Immature natural killer cell (primary cell): ENCODE results near the gene CCR9. TPM values are rescaled to one million over a fixed set of nuclear protein-coding genes. Genes with fewer than 3 reads are reported as not detected.

Experiments
- DNase-seq, 3 donors: peaks; one replicate each; pipeline ENCODE4 v3.0.0; 2022; ENCODE audit warnings: mixed read lengths in 1 of 3
- H3K27ac Mint-ChIP-seq, 6 donors: one replicate each; pipeline ENCODE4 v1.8.0; 2020; ENCODE audit warnings: mixed read lengths in 6 of 6, mild to moderate bottlenecking in 5 of 6, inconsistent platforms in 4 of 6, moderate library complexity in 3 of 6
- H3K27me3 Mint-ChIP-seq, 3 donors: one replicate each; pipeline ENCODE4 v1.8.0; 2020 to 2021; ENCODE audit warnings: low read depth in 3 of 3, mild to moderate bottlenecking in 3 of 3, mixed read lengths in 3 of 3, moderate library complexity in 3 of 3, inconsistent platforms in 1 of 3
- H3K36me3 Mint-ChIP-seq, 3 donors: one replicate each; pipeline ENCODE4 v1.8.0; 2020; ENCODE audit warnings: mixed read lengths in 3 of 3, inconsistent platforms in 2 of 3, mild to moderate bottlenecking in 2 of 3
- H3K4me1 Mint-ChIP-seq, 2 donors: one replicate each; pipeline ENCODE4 v1.8.0; 2020; ENCODE audit warnings: inconsistent platforms in 2 of 2, mild to moderate bottlenecking in 2 of 2, mixed read lengths in 2 of 2, moderate library complexity in 1 of 2
- H3K4me3 Mint-ChIP-seq, 5 donors: one replicate each; pipeline ENCODE4 v1.8.0; 2020; ENCODE audit warnings: mild to moderate bottlenecking in 5 of 5, mixed read lengths in 5 of 5, inconsistent platforms in 3 of 5, moderate library complexity in 3 of 5
- H3K9me3 Mint-ChIP-seq, 6 donors: one replicate each; pipeline ENCODE4 v1.8.0; 2020; ENCODE audit warnings: mild to moderate bottlenecking in 6 of 6, mixed read lengths in 6 of 6, inconsistent platforms in 4 of 6, moderate library complexity in 3 of 6
- polyA plus RNA-seq, 3 donors: library from polyadenylated mRNA; unstranded; fragments of 300-500 nt; fragmentation: Illumina TruSeq; gene quantifications; one replicate each; pipeline ENCODE4 v1.2.3, GENCODE V29; 2021

CCR9 gene
- polyA plus RNA-seq, 3 donors from 2014 or later, result not detected

GRCh38 chr3:45904931-45905330 is 18.6 kb downstream of the CCR9 start:
- H3K27ac Mint-ChIP-seq, result peak overlapping the region in 2 of 6 donors; percentile 12 to 52

GRCh38 chr3:45905755-45906154 is 19.4 kb downstream of the CCR9 start:
- Mint-ChIP-seq H3K4me1 (peaks cover 40 to 63% of the 10 kb centered on the region in 2 donors), H3K27ac (no peak overlapping the region), H3K36me3 (peaks cover 35 to 46% (median 41%) of the 10 kb centered on the region in 3 donors)

More at GRCh38 chr3:45904931-45905330, 18.6 kb downstream of the CCR9 start:
- peaks cover 0 to 7% (median 2%) of the 10 kb centered on the region in 3 donors for H3K27me3 Mint-ChIP-seq
- H3K36me3 Mint-ChIP-seq, result peaks cover 30 to 41% (median 35%) of the 10 kb centered on the region in 3 donors
- H3K4me1 Mint-ChIP-seq, result peaks cover 33 to 56% of the 10 kb centered on the region in 2 donors
- H3K4me3 Mint-ChIP-seq, result peak overlapping the region in 1 of 5 donors; percentile 29
- no peak for DNase-seq
- H3K9me3 Mint-ChIP-seq, result no peaks in the 10 kb centered on the region

GRCh38 chr3:45906681-45907407 is 20.5 kb downstream of the CCR9 start:
- DNase-seq, result no peak
- Mint-ChIP-seq H3K27ac (peak overlapping the region in 3 of 6 donors; percentile 31 to 94 (median 85)), H3K4me1 (peaks cover 51 to 65% of the 10 kb centered on the region in 2 donors), H3K4me3 (peak overlapping the region in 2 of 5 donors; percentile 84 to 89), H3K9me3 (no peaks in the 10 kb centered on the region), H3K36me3 (peaks cover 32 to 43% (median 38%) of the 10 kb centered on the region in 3 donors), H3K27me3 (peaks cover 0 to 9% (median 7%) of the 10 kb centered on the region in 3 donors)

More at GRCh38 chr3:45905755-45906154, 19.4 kb downstream of the CCR9 start:
- Mint-ChIP-seq H3K9me3 (no peaks in the 10 kb centered on the region), H3K4me3 (no peak overlapping the region), H3K27me3 (peaks cover 0 to 9% (median 6%) of the 10 kb centered on the region in 3 donors)
- DNase-seq, result no peak

DNA sequence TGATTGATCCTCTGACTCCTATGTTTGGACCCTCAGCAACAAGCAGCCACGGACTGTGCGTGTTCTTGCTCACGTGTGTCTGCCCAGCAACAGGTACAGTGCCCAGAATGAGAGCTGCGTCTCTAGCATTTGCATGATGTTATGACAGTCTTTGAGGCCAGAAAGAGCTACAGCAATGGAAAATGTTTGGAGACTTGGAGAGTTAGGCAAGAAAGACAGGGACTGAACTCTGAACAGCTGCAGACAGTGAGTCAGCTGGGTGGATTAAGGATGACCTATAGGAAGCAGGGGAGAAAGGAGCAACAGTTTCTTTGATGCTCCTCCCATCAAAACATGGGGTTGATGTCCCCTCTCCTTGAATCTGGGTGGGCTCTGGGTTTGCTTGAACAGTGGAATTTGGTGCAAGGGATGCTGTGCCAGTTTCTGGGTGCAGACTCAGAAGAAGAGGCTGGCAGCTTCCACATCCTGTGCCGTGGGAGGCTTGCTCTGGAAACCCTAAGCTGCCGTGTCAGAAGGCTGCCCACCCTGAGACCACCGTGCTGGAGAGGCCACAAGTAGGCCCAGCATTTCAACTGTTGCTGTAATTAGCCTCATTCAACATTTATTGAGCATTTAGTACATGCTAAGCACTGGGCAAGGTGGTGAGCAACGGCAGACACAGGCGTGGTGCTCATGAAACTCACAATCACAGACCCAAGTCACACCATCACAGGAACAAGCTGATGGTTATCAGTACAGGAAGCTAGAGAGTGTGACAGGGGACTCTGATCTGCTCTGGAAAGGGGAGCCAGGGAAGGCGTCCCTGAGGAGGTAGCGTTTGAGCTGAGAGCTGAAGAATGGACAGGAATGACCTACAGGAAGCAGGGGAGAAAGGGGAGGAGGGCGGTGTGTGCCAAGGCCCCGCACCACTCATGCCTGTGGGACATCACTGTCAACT is 21.7 kb downstream of the CCR9 start:
- peaks cover 0 to 9% (median 7%) of the 10 kb centered on the region in 3 donors for H3K27me3 Mint-ChIP-seq

GRCh38 chr3:45908761-45909160 is 22.4 kb downstream of the CCR9 start:
- Mint-ChIP-seq H3K4me1 (peaks cover 67 to 82% of the 10 kb centered on the region in 2 donors), H3K9me3 (no peaks in the 10 kb centered on the region), H3K4me3 (peak overlapping the region in 4 of 5 donors; percentile 44 to 89 (median 76)), H3K27me3 (peaks cover 0 to 9% (median 7%) of the 10 kb centered on the region in 3 donors), H3K27ac (peak overlapping the region in 5 of 6 donors; percentile 36 to 94 (median 75)), H3K36me3 (peaks cover 33 to 42% (median 37%) of the 10 kb centered on the region in 3 donors)
- DNase-seq, result no peak

More for the DNA sequence above, 21.7 kb downstream of the CCR9 start:
- peaks cover 60 to 75% of the 10 kb centered on the region in 2 donors for H3K4me1 Mint-ChIP-seq
- DNase-seq, result peak; percentile 38 to 44 (median 40)
- H3K4me3 Mint-ChIP-seq, result peak overlapping the region; percentile 31 to 89 (median 67)
- H3K36me3 Mint-ChIP-seq, result peaks cover 33 to 42% (median 37%) of the 10 kb centered on the region in 3 donors
- no peaks in the 10 kb centered on the region for H3K9me3 Mint-ChIP-seq
- H3K27ac Mint-ChIP-seq, result peak overlapping the region in 5 of 6 donors; percentile 46 to 94 (median 75)

DNA sequence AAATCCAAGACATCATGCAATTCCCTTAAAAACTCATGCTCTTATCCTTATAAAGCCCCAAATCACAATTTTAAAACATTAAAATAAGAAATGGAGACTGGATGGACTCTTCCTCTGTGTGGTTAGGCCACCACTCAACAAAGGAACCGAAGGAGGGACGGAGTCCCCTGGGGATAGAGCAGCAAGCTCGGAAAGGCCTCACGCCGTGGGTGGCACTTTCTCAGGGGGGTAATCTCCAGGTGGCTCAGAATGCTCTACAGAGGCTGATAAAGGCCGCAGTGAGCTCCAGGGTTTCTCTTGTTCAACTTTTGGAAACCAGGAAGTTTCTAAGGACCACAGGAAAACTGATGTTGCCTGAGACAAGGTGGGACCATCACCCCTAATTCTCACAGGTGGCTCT is 23.2 kb downstream of the CCR9 start:
- H3K36me3 Mint-ChIP-seq, result peaks cover 33 to 42% (median 37%) of the 10 kb centered on the region in 3 donors
- H3K27me3 Mint-ChIP-seq, result peaks cover 0 to 9% (median 7%) of the 10 kb centered on the region in 3 donors
- no peak for DNase-seq
- H3K4me1 Mint-ChIP-seq, result peaks cover 75 to 89% of the 10 kb centered on the region in 2 donors
- peak overlapping the region in 2 of 5 donors; percentile 68 to 73 for H3K4me3 Mint-ChIP-seq
- H3K27ac Mint-ChIP-seq, result peak overlapping the region in 4 of 6 donors; percentile 38 to 94 (median 80)
- no peaks in the 10 kb centered on the region for H3K9me3 Mint-ChIP-seq

DNA sequence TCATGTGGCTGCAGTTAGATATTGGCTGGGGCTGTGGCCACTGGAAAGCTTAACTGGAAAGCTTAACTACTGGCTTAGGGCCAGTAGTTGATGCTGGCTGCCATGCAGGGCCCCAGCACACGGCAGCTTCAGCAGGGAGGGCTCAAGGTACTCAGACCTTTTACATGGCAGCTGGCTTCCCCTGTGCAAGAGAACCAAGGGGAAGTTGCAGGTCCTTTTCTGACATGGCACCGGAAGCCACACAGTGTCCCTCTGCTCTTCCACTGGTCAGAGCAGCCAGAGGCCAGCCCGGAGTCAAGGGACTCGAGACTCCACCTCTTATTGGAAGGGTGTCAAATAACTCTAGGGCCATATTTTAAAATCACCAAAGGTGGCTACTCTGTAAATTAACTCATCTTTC is 24.5 kb downstream of the CCR9 start:
- Mint-ChIP-seq H3K4me1 (peaks cover 85 to 93% of the 10 kb centered on the region in 2 donors), H3K4me3 (peak overlapping the region in 3 of 5 donors; percentile 50 to 73 (median 72)), H3K27me3 (peaks cover 2 to 16% (median 15%) of the 10 kb centered on the region in 3 donors), H3K36me3 (peaks cover 24 to 34% (median 32%) of the 10 kb centered on the region in 3 donors), H3K27ac (peak overlapping the region; percentile 28 to 94 (median 64)), H3K9me3 (no peaks in the 10 kb centered on the region)
- DNase-seq, result no peak

- Mint-ChIP-seq H3K27me3 (peaks cover 2 to 21% (median 16%) of the 10 kb centered on the region in 3 donors), H3K9me3 (no peaks in the 10 kb centered on the region), H3K4me3 (peak overlapping the region; percentile 25 to 73 (median 50)), H3K4me1 (peaks cover 91 to 98% of the 10 kb centered on the region in 2 donors), H3K36me3 (peaks cover 22 to 33% (median 32%) of the 10 kb centered on the region in 3 donors), H3K27ac (peak overlapping the region; percentile 60 to 94 (median 78))
- peak; percentile 31 to 39 (median 39) for DNase-seq
Measured at GRCh38 chr3:45911511-45912226, 25.3 kb downstream of the CCR9 start.

GRCh38 chr3:45912435-45912834 is 26.1 kb downstream of the CCR9 start:
- Mint-ChIP-seq H3K9me3 (no peaks in the 10 kb centered on the region), H3K4me3 (peak overlapping the region; percentile 25 to 73 (median 50)), H3K27me3 (peaks cover 2 to 22% (median 16%) of the 10 kb centered on the region in 3 donors), H3K36me3 (peaks cover 17 to 30% (median 28%) of the 10 kb centered on the region in 3 donors), H3K4me1 (peaks cover 93 to 98% of the 10 kb centered on the region in 2 donors), H3K27ac (peak overlapping the region in 5 of 6 donors; percentile 8 to 94 (median 84))
- DNase-seq, result no peak

DNA sequence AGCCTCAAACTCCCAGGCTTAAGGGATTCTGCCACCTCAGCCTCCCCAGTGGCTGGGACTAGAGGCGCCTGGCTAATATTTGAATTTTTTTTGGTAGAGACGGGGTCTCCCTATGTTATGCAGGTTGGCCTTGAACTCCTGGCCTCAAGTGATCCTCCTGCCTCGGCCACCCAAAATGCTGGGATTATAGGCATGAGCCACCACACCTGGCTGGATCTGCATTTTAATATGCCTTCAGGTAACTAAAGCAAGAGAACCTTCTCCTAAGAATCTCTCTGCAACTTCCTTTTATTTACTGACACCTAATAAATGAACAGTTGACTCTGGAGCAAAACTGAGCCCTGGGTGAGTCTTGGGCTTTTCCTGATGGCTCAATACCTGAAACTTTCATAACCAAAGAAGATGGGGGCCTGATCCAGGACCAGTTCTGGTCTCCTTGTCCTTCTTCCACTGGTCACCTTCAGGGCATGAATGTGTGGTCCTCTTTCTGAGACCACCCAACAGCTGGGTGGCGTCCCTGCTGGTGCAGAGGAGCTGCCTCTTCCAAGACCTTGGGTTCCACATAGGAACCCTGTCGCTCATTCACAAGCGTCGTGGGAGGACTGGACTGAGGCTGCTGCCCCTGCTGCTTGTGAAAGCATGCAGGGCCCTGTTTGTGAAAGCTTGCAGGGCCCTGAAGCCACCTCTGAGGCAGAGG is 28.2 kb downstream of the CCR9 start:
- Mint-ChIP-seq H3K27ac (peak overlapping the region; percentile 90 to 95 (median 94)), H3K9me3 (no peaks in the 10 kb centered on the region), H3K36me3 (peaks cover 22 to 32% (median 26%) of the 10 kb centered on the region in 3 donors), H3K4me3 (peak overlapping the region; percentile 81 to 94 (median 83)), H3K27me3 (peaks cover 2 to 18% (median 16%) of the 10 kb centered on the region in 3 donors), H3K4me1 (peaks cover 79 to 84% of the 10 kb centered on the region in 2 donors)
- no peak for DNase-seq

- peaks cover 2 to 18% (median 15%) of the 10 kb centered on the region in 3 donors for H3K27me3 Mint-ChIP-seq
- H3K4me3 Mint-ChIP-seq, result peak overlapping the region; percentile 81 to 94 (median 83)
- peaks cover 74 to 79% of the 10 kb centered on the region in 2 donors for H3K4me1 Mint-ChIP-seq
- H3K36me3 Mint-ChIP-seq, result peaks cover 16 to 33% (median 21%) of the 10 kb centered on the region in 3 donors
- no peaks in the 10 kb centered on the region for H3K9me3 Mint-ChIP-seq
- no peak for DNase-seq
- peak overlapping the region; percentile 90 to 95 (median 94) for H3K27ac Mint-ChIP-seq
Measured at GRCh38 chr3:45915059-45915439, 28.7 kb downstream of the CCR9 start.
